GM12878 (cell line): Measurements from ENCODE around the gene SULT1C4. TPM values are rescaled to one million over a fixed set of nuclear protein-coding genes. Genes with fewer than 3 reads are reported as not detected.

Experiments
- ATAC-seq: fragments of 200-7000 bp; cut with Tn5 transposase; 3 replicates; pipeline ENCODE4 v1.9.1; 2020; ENCODE audit warnings: mild to moderate bottlenecking, moderate library complexity
- BruUV-seq: library from RNA; stranded (reverse); fragments of 400-500 nt; replicated peaks from 2 replicates; lab custom pipeline; 2021; lab: Mats Ljungman, UMichigan
- CTCF ChIA-PET: fragments of 300-600 bp; sonication (Branson Sonifier 250); formaldehyde crosslinking; extraction: SDS; loops from one replicate; lab custom pipeline; 2021; ENCODE audit warnings: inconsistent platforms; lab: Yijun Ruan, JAX
- POLR2A ChIA-PET: fragments of 350-600 bp; formaldehyde crosslinking; extraction: SDS; loops from one replicate; lab custom pipeline; 2021; ENCODE audit warnings: inconsistent platforms; lab: Charles Lee
- RAD21 ChIA-PET: fragments of 300-600 bp; sonication (Branson Sonifier 250); formaldehyde crosslinking; loops from one replicate; lab custom pipeline; 2023; ENCODE audit warnings: antibody characterized with exemption; ENCODE audit not compliant: unreplicated experiment; lab: Charles Lee
- SMC1A ChIA-PET: fragments of 300-600 bp; sonication (Branson Sonifier 250); formaldehyde crosslinking; loops from one replicate; lab custom pipeline; 2023; ENCODE audit not compliant: unreplicated experiment, uncharacterized antibody; lab: Charles Lee
- DNase-seq: peaks from one replicate; pipeline ENCODE4 v3.0.0-alpha.2; 2011; ENCODE audit warnings: low read depth, low spot score
- FAIRE-seq: peaks from 3 replicates; lab custom pipeline; 2011; peaks lifted over from hg19 to GRCh38; lab: Jason Lieb, UNC
- H2AFZ ChIP-seq: 2 replicates; pipeline ENCODE4 v1.6.0; 2011; ENCODE audit warnings: low read depth, low read length, control low read depth; ENCODE audit not compliant: control insufficient read depth
- H3K27ac ChIP-seq: 2 replicates; pipeline ENCODE4 v1.5.1; 2011; ENCODE audit warnings: control low read depth; ENCODE audit not compliant: control insufficient read depth, insufficient read depth
- H3K27me3 ChIP-seq, 2 experiments: replicated peaks in 1 of 2; 2 replicates each; pipeline versions ENCODE4 v1.6.0 to v1.6.1; 2011; ENCODE audit warnings: low read length in 1 of 2; ENCODE audit not compliant: control insufficient read depth in 2 of 2, insufficient read depth in 2 of 2
- H3K36me3 ChIP-seq, 2 experiments: 2 replicates each; pipeline ENCODE4 v1.5.1; 2011; ENCODE audit warnings: low read length in 1 of 2; ENCODE audit not compliant: control insufficient read depth in 2 of 2, insufficient read depth in 2 of 2
- H3K4me1 ChIP-seq: 2 replicates; pipeline ENCODE4 v1.6.1; 2011; ENCODE audit warnings: mild to moderate bottlenecking, low read length, moderate library complexity, mixed read lengths; ENCODE audit not compliant: control insufficient read depth, insufficient read depth
- H3K4me2 ChIP-seq: 2 replicates; pipeline ENCODE4 v1.6.0; 2011; ENCODE audit warnings: control low read depth; ENCODE audit not compliant: control insufficient read depth, insufficient read depth
- H3K4me3 ChIP-seq: fragments of 200-600 bp; sonication (generic); 2 replicates; pipeline ENCODE4 v1.5.1; 2016
- H3K79me2 ChIP-seq: 2 replicates; pipeline ENCODE4 v1.6.0; 2011; ENCODE audit warnings: low read length; ENCODE audit not compliant: control insufficient read depth, insufficient read depth
- H3K9ac ChIP-seq: 2 replicates; pipeline ENCODE4 v1.8.0; 2011; ENCODE audit warnings: low read length, control low read depth, mixed read lengths; ENCODE audit not compliant: control insufficient read depth, insufficient read depth
- H3K9me3 ChIP-seq: replicated peaks from 3 replicates; pipeline ENCODE4 v1.5.1; 2011; ENCODE audit warnings: mild to moderate bottlenecking, low read length; ENCODE audit not compliant: control insufficient read depth, insufficient read depth
- H4K20me1 ChIP-seq: 2 replicates; pipeline ENCODE4 v1.6.0; 2011; ENCODE audit not compliant: control insufficient read depth, insufficient read depth
- ATF3 ChIP-seq: IDR thresholded peaks from 2 replicates; pipeline ENCODE4 v1.6.1; 2011; ENCODE audit warnings: low read depth, mild to moderate bottlenecking, low read length, moderate library complexity, borderline replicate concordance; ENCODE audit errors: extremely low read depth
- BCL11A ChIP-seq: IDR thresholded peaks from 2 replicates; pipeline ENCODE4 v1.6.1; 2011; ENCODE audit warnings: low read depth, low read length
- BCL3 ChIP-seq: IDR thresholded peaks from 2 replicates; pipeline ENCODE4 v1.6.1; 2011; ENCODE audit warnings: borderline replicate concordance, low read depth, mild to moderate bottlenecking, moderate library complexity, low read length; ENCODE audit not compliant: insufficient read depth, poor library complexity, severe bottlenecking
- HDGF ChIP-seq: fragments of 450-650 bp; IDR thresholded peaks from 2 replicates; pipeline ENCODE4 v1.6.1; 2016; ENCODE audit warnings: antibody characterized with exemption
- IRF3 ChIP-seq: fragments of 450-650 bp; IDR thresholded peaks from 2 replicates; pipeline ENCODE4 v1.6.1; 2014; ENCODE audit warnings: mild to moderate bottlenecking
- MLLT1 ChIP-seq: fragments of 450-650 bp; IDR thresholded peaks from 2 replicates; pipeline ENCODE4 v1.6.1; 2016; ENCODE audit warnings: mild to moderate bottlenecking
- NBN ChIP-seq: fragments of 450-650 bp; IDR thresholded peaks from 2 replicates; pipeline ENCODE4 v1.6.1; 2016
- NFYB ChIP-seq: IDR thresholded peaks from 2 replicates; pipeline ENCODE4 v1.6.1; 2011; ENCODE audit warnings: low read depth, mild to moderate bottlenecking, low read length, improper control_type of control experiment, moderate library complexity; ENCODE audit not compliant: insufficient read depth
- PML ChIP-seq: IDR thresholded peaks from 2 replicates; pipeline ENCODE4 v1.6.1; 2012; ENCODE audit warnings: low read length, inconsistent platforms
- PRDM15 ChIP-seq: fragments of 450-650 bp; formaldehyde crosslinking; IDR thresholded peaks from 2 replicates; pipeline ENCODE4 v1.4.0; 2020; ENCODE audit warnings: mild to moderate bottlenecking, moderate library complexity
- TCF3 ChIP-seq: IDR thresholded peaks from 2 replicates; pipeline ENCODE4 v1.6.1; 2012; ENCODE audit warnings: low read depth, mild to moderate bottlenecking, low read length, borderline replicate concordance; ENCODE audit not compliant: insufficient read depth
- WGBS: methylation state at CpG from one replicate; pipeline ENCODE4 v1.1.6; 2016; ENCODE audit warnings: low lambda C conversion rate; ENCODE audit not compliant: insufficient replicate concordance, insufficient coverage; ENCODE audit errors: missing lambda C conversion rate; 5-methylcytosine and 5-hydroxymethylcytosine counted together
- in situ Hi-C: fragments of 300-500 bp; cut with MboI; formaldehyde crosslinking; loops from 9 replicates; pipeline ENCODE4 v1.14.3; 2018; ENCODE audit warnings: mixed read lengths
- intact Hi-C: fragments of 100-400 bp; cut with micrococcal nuclease; formaldehyde crosslinking; loops from one replicate; pipeline ENCODE4 v1.14.2; 2022; ENCODE audit not compliant: unreplicated experiment
- polyA plus RNA-seq, 11 experiments: library from polyadenylated mRNA; depleted of rRNA in 4 of 11; unstranded in 6 of 11; stranded (reverse) in 5 of 11; fragments of >200 nt; fragmentation: Nextera tagmentation in 4 of 11; fragmentation: Illumina TruSeq in 1 of 11; extraction: Ambion mirVana in 4 of 11; extraction: Trizol in 1 of 11; gene quantifications; 1 replicate in 1 of 11; 2 replicates in 10 of 11; pipeline versions ENCODE4 v1.2.1 to v1.2.3, GENCODE V29; 2011 to 2016; ENCODE audit warnings: inconsistent platforms in 2 of 11, missing spikeins in 2 of 11, low read depth in 1 of 11
- total RNA-seq, 4 experiments: library from RNA; depleted of rRNA in 3 of 4; stranded (reverse); fragments of >200 nt in 3 of 4; fragmentation: Illumina TruSeq in 1 of 4; extraction: Trizol in 1 of 4; gene quantifications; 2 replicates each; pipeline versions ENCODE4 v1.2.1 to v1.2.3, GENCODE V29; 2013 to 2021

SULT1C4 gene
- total and polyA plus RNA-seq, 10 of the 15 experiments (the other 5 are each of a cell fraction or from before 2014, with no cell fraction given): 0.04 TPM; not detected in 9

- POLR2A ChIA-PET: no interaction called here
- 58% methylated on average over 6 of the region's 6 CpGs for whole genome bisulfite sequencing
- CTCF ChIA-PET: no interaction called here
Measured at GRCh38 chr2:108364676-108365297, 13.0 kb upstream of the SULT1C4 start.

More at GRCh38 chr2:108364676-108365297, 13.0 kb upstream of the SULT1C4 start:
- H3K27ac ChIP-seq: no peak overlapping the region
- SMC1A ChIA-PET: interaction anchor here (1.3 to 2.2 kb wide), 3 partner anchors 20 to 219 kb away, joined by 4 to 6 read pairs (median 5); no protein-coding TSS in a partner anchor
- FAIRE-seq (no peak), ATAC-seq (no peak), DNase-seq (no peak)
- RAD21 ChIA-PET: interaction anchor here (2.1 kb wide), 1 partner anchor 219 kb away, joined by 4 read pairs; no protein-coding TSS in a partner anchor
- in situ Hi-C loops: no loop called here
- TF ChIP-seq PML (no peak), HDGF (no peak), MLLT1 (no peak), NBN (no peak), NFYB (no peak), BCL3 (no peak), ATF3 (no peak), PRDM15 (CRISPR knock-in tag) (no peak), BCL11A (no peak), IRF3 (no peak), TCF3 (no peak)
- no peaks in the 10 kb centered on the region for H4K20me1 ChIP-seq
- H3K4me1 ChIP-seq: peaks cover 11% of the 10 kb centered on the region
- H3K9me3 ChIP-seq: peaks cover 4% of the 10 kb centered on the region; the same call in 2 of the 3 replicates
- no peaks in the 10 kb centered on the region for H3K27me3 ChIP-seq
- no peaks in the 10 kb centered on the region for H3K79me2 ChIP-seq
- no peak overlapping the region for H3K9ac ChIP-seq
- intact Hi-C loops: no loop called here
- H3K4me3 ChIP-seq: no peak overlapping the region
- no peaks in the 10 kb centered on the region for H3K36me3 ChIP-seq
- no peak overlapping the region for H3K4me2 ChIP-seq
- no peak overlapping the region for H2AFZ ChIP-seq
- no TSS peak for BruUV-seq
